NK-92 (cell line): ENCODE data around the gene PHOSPHO1.
"Not testable (repeated sequence)": the region's sequence is repeated elsewhere in the genome, so short reads cannot be mapped to it uniquely, and the experiment has no call there.

ENCODE experiments used
- DNase-seq: peaks from one replicate; lab custom pipeline; 2025; ENCODE audit not compliant: unreplicated experiment; lab: John Stamatoyannopoulos, UW

The PHOSPHO1 gene

DNA sequence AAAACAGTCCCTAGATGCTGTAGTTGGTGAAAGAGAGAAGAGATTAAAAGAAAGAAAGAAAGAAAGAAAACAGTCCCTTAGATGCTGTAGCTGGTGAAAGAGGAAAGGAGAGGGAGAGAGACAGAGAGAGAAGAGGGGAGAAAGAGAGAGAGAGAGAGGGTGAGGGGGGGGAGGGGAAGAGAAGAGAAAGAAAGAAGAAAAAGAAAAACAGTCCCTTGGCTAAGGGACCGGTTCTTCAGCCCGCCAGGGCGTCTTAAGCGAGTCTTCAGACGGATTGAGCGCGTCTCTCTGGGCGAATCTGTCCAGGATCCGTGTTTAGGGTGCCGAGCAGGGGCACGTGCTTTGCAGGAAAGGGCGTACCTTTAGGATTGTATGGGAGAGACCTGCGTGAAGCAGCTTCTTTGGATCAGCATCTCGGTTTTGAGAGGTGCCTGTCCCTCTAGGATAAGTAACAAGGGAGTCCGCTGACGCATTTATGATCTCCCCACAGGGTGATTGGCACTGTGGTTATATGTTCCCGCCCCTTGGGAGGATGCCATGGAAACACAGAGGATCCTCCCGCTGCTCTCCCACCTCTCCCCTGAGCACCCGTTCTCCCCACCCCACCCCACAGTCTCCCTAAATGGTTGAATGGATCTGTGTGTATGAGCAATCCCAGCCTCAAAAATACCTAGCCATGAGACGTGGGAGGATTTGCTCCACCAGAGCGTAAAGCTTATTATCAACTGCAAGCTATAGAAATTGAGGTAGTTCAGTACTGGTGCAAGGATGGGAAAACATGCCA lies 36.9 kb downstream of the PHOSPHO1 start:
- no peak for DNase-seq

DNA sequence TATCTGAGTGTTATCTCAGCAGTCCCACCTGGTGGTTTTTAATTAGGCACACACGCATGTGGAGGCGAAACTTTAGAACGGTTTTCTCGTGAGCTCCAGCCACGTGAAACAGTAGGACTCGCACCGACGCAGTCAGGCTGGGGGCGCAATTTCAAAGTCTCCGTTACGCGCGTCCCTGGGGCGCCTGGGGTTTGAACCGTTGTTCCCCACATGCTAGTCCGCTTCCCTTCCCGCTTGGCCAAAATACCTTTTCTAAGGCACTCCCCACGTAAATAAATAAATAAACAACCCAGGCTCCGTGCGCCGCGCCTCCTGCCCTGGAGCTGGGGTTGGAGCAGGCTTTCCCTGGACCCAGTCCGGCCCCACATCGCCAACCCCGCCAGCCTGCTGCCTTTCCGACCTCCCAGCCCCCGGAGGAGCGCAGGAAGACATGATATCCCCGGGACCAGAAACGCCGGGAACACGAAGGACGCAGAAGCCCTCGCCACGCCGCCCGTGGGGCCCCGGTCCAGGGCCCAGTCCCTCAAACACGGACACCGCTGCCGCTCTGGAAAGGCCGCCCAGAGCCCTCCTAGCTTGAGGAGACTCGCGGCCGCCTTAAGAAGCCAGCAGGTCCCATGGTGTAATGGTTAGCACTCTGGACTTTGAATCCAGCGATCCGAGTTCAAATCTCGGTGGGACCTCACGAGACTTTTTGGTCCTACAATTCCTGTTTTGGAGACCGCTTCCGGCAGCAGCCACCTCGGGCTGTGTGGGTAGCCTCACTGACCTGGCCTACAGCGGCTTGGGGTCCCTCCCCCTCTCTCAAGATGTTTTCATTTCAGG lies 38.5 kb downstream of the PHOSPHO1 start:
- peak; percentile 72 for DNase-seq

DNA sequence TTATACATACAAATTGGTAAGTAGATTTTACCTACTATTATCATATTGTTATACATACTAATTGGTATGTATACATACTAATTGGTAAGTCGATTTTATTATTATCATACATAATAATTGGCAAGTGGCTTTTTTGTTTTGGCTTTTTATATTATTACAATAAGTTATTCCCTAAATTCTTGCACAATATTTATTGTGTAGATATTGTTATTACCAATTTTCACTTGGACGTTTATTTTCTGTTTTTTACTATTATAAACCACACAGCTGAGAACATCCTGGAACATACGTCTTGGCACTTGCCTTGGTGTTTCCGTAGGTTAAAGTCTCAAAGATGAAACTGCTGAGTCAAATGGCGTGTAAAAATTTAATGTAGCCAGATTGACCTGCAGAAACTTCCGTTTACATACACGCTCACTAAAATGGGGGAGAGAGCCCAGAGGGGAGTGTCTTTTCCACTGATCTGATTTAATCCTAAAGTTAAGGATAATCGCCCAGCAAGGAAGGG lies 39.1 kb downstream of the PHOSPHO1 start:
- DNase-seq: no peak

DNA sequence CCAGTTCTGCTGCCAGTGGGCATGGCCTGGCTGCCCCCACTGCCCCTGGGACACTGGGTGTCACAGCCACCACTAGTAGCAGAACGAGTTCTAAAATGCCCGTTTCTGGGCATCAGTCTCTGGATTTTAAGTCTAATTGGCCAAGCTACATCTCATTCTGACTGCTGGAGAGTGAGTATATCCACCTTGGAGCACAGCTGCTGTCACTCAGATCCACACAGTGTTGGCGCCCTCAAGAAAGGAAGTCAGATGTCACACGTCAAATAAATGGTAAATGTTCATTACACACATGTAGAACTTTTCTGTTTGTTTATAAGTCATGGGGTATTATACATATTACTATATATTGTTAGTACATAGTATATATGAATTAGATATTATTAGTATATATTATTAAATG lies 39.7 kb downstream of the PHOSPHO1 start:
- DNase-seq: no peak

DNA sequence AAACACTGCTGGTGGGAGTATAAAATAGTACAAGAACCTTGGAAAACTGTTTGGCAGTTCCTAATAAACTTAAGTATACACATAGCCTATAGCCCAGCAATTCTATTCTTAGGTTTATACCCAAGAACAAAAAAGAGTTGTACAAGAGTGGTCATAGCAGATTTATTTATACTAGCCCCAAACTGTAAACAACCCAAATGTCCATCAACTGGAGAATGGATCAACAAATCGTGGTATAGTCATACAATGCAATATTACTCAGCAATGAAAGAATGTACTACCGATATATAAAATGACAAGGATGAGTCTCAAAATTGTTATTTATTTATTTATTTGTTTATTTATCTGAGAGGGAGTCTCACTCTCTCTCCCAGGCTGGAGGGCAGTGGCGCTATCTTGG lies 43.3 kb downstream of the PHOSPHO1 start:
- DNase-seq: no peak

DNA sequence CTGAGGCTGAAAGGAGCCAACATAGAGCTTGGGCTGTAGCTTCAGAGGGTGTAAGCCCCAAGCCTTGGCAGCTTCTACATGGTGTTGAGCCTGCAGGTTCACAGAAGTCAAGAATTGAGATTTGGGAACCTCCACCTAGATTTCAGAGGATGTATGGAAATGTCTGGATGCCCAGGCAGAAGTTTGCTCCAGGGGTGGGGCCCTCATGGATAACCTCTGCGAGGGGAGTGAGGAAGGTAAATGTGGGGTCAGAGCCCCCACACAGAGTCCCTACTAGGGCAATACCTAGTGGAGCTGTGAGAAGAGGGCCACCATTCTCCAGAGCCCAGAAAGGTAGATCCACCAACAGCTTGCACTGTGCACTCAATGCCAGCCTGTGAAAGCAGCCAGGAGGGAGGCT lies 45.2 kb downstream of the PHOSPHO1 start:
- DNase-seq: not testable (repeated sequence)

DNA sequence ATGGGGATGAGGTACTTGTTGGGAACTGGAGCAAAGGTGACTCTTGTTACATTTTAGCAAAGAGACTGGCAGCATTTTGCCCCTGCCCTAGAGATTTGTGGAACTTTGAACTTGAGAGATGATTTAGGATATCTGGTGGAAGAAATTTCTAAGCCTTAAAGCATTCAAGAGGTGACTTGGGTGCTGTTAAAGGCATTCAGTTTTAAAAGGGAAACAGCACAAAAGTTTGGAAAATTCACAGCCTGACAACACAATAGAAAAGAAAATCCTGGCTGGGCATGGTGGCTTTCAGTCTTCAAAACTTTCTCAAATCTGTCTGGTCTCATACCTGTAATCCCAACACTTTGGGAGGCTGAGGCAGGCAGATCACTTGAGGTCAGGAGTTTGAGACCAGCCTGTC lies 46.1 kb downstream of the PHOSPHO1 start:
- DNase-seq: not testable (repeated sequence)

DNA sequence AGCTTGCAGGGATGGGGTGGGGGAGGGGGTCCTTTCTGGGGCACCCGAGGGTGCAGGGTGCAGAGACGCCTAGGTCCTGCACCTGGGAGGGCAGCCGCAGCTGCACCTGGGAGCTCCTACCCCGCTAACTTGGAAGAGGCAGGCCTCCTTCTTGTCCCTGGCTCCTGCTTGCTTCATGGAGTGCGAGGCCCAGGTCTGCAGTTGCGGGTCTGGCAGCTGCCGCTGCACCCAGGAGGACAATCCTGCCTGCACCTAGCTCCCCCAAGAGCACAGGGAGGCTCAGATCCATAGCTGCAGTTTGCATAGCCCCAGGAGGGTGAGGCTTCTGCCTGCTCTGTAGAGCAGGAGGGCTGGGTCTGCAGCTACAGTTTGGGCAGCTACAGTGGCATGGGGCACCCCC lies 46.8 kb downstream of the PHOSPHO1 start:
- no peak for DNase-seq

DNA sequence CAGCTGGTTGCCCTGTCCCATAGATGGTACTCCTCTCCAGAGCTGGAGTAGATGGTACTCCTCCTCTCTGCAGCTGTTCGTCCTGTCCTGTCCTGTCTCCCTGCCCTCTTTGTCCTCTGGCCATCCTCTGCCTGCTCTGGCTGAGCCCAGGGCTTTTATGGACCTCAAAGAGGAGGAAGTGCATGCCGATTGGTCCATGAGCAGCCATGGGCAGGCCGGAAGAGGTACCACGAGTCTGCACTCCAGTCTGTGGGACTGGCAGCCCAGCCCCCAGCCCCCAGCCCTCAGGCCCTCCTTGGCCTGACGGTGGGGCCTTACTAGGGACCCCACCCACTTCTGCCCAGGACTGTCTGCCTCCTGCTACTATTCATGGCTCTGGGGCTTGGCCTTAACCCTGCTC lies 47.2 kb downstream of the PHOSPHO1 start:
- DNase-seq: no peak

DNA sequence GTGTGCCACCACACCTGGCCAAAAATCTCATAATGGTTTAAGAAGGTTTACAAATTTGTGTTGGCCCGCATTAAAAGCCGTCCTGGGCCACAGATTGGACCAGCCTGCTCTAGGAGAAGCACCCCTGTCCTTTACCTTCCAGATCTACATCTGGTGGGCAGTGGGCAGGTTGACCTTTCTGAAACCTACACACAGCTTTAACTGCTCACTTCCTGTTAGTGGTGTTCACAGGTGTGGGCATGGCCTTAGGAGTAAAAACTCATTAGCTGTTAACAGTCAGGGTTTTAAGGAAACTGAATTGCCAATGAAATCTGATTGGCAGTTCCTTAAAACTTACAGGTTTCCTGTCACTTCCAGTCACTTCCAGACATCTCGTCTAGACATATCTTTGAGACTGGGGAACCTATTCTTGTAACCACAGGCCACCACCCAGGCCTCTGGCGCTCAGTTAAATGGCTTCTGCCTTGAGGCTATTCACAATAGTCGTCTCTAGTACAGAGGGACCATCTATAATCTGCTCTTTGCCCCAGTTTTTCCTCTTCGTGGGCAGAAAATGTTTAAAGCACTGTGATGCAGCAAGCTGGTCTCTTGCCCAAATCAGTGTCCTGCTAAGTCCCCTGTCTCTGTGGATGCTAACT lies 49.5 kb downstream of the PHOSPHO1 start:
- no peak for DNase-seq

DNA sequence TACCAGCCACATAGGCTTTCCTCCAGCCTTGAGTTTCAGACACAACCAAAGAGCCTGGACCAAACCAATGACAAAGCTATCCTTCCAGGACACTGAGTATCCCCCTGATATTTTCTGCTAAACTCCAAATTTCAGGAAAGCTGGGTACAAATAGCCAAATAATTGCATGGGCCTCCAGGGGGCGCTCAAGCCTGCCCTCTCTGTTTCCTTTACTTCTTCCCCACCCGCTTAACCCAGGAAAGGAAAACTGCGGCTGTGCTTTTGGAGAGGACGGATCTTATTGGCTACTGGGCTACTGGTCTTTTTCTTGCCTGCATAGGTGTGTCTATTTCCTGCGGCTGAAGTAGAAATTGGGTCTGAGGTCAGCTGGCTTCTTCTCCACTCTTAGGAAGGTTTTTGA lies 50.3 kb downstream of the PHOSPHO1 start:
- DNase-seq: no peak

DNA sequence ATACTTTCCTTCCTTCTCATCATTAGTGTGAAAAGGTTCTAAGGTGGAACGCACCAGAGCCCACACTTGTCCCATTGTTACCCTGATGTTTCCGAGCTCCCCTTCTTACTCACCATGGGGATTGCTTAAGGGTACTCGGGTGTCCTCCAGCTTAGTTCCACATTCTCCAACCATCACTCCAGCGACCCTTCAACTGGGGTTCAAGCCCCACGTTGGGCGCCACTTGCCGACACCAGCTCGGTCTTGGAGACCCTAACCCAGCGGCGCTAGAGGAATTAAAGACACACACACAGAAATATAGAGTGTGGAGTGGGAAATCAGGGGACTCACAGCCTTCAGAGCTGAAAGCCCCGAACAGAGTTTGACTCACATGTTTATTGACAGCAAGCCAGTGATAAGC lies 54.6 kb downstream of the PHOSPHO1 start:
- DNase-seq: not testable (repeated sequence)
